NCI-H187 treated with DMSO at 0.1 percent for 48 hours (cell line): ENCODE data around the gene RNU1-3.
"Not testable (repeated sequence)": the region's sequence is repeated elsewhere in the genome, so short reads cannot be mapped to it uniquely, and the experiment has no call there.

Source experiments
- DNase-seq: peaks from one replicate; lab custom pipeline; 2025; lab: John Stamatoyannopoulos, UW

Gene RNU1-3

DNA sequence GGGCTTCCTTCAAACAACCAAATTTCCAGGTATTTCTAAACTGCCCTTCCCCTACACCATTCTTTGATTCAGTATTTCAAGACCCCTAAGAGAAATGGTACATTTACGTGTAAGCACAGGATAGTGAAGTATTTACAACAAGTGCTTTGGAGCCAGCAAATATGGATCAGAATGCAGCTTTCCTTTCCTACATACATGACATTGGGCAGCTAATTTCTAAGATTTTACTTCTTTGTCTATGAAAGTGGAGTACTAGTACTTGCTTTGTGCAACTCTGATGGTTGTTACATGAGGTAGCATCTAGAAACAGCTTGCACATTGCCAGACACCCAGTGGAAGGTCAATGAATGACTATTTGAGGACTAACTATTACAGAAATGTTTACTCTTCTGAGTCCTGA is 15.2 kb downstream of the RNU1-3 start:
- not testable (repeated sequence) for DNase-seq

DNA sequence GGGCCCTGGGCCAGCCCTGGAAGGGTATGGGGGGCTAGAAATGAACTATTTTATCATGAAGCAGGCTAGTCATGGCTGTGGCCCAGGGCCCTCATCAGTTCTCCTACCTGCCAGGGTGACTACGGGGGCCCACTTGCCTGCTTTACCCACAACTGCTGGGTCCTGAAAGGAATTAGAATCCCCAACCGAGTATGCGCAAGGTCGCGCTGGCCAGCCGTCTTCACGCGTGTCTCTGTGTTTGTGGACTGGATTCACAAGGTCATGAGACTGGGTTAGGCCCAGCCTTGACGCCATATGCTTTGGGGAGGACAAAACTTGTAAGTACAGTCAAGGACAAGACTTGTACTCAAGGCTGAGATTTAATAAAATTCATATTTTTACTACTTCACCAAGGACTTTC is 16.8 kb downstream of the RNU1-3 start:
- not testable (repeated sequence) for DNase-seq

DNA sequence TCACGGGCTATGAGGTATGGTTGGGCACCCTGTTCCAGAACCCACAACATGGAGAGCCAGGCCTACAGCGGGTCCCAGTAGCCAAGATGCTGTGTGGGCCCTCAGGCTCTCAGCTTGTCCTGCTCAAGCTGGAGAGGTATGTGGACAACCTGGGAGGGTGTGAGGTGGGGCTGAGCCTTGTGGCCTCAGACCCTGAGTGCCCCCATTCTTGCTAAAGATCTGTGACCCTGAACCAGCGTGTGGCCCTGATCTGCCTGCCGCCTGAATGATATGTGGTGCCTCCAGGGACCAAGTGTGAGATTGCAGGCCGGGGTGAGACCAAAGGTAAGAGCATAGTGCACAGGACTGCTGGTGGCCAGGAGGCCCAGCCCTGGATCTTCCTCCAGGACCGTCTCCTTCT is 17.4 kb downstream of the RNU1-3 start:
- DNase-seq, result not testable (repeated sequence)

DNA sequence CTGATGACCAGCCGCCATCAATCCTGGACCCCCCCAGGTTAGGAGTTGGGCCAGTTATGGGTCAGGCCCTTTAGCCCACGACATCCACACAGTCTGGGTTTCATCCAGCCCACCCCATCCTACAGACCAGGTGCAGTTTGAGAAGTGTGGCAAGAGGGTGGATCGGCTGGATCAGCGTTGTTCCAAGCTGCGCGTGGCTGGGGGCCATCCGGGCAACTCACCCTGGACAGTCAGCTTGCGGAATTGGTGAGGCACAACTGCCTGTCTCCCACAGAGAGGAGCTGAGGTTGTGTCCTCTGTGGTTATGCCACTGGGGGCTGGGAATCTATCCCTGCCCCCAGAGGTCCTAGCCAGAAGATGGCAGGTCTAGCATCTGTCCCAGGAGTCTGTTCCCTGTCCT is 18.0 kb downstream of the RNU1-3 start:
- not testable (repeated sequence) for DNase-seq

DNA sequence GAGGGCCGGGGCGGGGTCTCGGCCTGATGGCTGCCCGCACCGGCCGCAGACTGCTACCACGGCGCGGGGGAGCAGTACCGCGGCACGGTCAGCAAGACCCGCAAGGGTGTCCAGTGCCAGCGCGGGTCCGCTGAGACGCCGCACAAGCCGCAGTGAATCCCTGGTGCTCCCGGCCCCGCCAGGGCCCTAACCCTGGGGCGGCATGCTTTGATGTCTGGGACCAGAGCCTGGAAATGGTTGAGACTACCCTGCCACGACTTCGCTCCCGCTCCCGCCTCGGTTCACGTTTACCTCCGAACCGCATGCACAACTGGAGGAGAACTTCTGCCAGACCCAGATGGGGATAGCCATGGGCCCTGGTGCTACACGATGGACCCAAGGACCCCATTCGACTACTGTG is 18.5 kb downstream of the RNU1-3 start:
- not testable (repeated sequence) for DNase-seq

DNA sequence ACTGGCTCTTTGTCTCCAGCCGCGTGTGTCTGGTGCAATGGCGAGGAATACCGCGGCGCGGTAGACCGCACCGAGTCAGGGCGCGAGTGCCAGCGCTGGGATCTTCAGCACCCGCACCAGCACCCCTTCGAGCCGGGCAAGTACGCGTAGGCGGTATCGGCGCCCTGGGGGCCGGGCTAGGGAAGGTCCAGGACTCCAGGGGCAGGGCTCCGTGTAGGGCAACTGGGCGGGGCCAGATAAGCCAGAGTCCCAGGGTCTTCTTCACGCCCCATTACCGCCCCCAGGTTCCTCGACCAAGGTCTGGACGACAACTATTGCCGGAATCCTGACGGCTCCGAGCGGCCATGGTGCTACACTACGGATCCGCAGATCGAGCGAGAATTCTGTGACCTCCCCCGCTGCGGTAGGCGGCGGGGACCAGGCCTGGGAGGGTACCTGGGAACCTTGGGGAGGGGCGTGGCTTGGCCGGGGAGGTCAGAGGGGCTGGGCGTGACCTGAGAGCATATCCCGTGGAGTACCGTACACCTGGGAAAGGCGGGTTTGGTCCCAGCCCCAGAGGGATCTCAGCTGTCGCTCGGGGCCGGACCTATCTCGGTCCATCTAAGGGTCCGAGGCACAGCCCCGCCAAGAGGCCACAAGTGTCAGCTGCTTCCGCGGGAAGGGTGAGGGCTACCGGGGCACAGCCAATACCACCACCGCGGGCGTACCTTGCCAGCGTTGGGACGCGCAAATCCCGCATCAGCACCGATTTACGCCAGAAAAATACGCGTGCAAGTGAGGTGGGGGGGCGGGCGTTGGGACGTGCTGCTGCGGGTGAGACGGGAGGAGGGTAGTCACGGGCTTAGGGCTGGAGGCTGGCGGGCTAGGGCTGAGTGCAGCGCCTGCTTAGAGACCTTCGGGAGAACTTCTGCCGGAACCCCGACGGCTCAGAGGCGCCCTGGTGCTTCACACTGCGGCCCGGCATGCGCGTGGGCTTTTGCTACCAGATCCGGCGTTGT is 19.3 kb downstream of the RNU1-3 start:
- DNase-seq, result not testable (repeated sequence)

DNA sequence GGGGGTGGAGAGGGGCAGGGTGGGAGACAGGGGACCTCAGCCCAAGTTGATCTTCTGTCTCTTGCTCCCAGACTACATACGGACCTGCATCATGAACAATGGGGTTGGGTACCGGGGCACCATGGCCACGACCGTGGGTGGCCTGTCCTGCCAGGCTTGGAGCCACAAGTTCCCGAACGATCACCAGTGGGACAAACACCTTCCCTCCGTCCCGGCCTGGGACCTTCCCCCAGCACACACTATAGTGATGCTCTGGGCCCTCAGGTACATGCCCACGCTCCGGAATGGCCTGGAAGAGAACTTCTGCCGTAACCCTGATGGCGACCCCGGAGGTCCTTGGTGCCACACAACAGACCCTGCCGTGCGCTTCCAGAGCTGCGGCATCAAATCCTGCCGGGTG is 20.0 kb downstream of the RNU1-3 start:
- not testable (repeated sequence) for DNase-seq

DNA sequence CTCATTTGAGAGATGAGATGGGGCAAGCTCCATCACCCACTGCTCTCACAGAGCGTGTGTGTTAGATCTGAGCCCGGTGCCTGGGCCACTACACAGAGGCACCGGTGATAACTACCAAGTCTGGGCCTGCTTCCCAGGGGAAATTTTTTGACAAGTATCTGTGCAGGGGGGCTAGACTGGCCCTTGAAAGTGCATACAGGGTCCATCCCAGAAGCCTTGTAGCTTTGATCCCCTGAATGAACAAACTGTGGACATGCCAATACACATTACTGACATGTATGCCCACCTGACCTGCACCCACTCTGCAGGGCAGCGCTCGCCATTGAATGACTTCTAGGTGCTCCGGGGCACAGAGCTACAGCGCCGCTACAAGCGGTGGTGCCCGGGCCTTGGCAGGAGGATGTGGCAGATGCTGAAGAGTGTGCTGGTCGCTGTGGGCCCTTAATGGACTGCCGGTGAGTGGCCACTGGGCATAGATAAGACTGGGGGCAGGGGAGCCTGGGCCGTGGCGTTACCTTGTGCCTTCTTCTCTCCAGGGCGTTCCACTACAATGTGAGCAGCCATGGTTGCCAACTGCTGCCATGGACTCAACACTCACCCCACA is 20.6 kb downstream of the RNU1-3 start:
- not testable (repeated sequence) for DNase-seq

DNA sequence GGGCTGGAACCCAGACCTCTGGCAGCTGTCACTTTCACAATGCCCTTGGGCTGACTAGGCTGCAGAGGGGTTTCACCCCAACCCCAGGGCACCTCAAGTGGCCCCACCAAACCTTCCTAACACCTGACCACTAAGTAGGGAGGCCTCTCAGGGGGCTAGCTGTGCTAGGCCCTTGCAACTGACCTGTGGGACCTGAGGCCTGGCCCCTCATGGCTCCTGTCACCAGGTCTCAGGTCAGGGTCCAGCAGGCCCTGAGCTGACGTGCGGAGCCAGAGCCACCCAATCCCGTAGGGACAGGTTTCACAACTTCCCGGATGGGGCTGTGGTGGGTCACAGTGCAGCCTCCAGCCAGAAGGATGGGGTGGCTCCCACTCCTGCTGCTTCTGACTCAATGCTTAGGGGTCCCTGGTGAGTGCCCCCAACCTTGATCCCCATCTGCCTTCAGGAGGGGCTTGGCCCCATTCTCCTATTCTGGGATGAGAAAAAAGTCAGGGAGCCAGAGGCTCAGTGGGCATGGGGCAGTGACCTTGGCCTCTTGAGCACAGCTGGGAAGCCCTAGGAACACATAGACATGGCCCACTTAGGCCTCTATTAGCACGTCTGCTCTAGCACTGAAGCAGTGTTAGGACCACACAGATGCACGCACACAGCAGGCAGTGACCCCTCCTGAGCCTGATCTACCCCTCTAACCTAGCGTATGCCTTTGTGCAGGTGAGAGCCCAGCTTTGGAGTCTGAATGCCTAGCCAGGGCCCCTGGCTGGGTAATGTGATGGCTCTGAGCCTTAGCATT is 21.3 kb downstream of the RNU1-3 start:
- not testable (repeated sequence) for DNase-seq

DNA sequence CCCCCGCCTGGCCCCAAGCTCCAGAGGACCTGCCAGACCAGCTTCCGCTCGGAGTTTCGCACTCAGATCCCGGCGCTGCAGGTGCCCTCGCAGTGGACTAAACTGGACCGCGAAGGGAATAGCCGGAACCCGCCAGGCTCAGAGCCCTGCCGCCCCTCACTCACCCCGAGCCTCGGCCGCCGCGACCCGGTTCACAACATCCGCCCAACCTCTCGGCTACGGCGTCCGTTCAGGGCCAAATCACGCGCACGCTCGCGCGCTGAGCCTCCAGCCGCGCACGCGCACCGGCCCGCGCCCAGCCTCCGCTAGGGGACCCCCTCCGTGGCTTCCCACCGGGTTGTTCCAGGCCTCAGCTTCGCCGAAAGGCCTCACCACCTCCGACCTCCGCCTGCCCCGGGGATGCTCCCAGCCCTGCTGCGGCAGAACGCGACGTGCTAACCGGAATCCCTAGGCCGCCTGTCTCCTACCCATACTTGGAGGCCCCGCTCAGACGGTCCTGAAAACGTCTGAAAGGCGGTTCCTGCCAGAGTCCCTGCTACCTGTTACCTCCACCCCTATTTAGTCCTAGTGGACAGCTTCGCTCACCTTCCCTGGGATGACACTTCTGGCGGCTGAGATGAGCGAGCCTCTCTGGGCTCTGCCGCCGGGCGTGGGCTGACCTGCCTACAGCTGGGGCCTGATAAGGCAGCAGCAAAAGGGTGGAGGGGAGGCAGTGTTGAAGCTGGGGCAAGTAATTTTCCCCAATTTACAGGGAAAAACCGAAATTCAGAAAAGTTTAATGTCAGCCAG is 22.1 kb downstream of the RNU1-3 start:
- DNase-seq, result peak; percentile 27

DNA sequence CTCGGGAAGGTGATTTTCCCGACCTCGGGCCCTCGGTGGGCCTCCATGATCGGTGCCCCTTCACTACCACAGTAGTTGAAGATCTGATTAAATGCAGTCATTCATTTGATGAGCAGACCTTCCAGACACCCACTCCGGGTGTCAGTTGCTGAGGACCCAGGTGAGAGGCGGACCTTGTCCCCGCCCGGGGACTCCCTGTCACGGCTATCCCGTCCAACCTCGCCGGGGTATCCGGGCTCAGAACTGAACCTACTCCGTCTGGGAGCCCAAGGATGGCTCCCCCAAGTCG is 22.6 kb downstream of the RNU1-3 start:
- no peak for DNase-seq

DNA sequence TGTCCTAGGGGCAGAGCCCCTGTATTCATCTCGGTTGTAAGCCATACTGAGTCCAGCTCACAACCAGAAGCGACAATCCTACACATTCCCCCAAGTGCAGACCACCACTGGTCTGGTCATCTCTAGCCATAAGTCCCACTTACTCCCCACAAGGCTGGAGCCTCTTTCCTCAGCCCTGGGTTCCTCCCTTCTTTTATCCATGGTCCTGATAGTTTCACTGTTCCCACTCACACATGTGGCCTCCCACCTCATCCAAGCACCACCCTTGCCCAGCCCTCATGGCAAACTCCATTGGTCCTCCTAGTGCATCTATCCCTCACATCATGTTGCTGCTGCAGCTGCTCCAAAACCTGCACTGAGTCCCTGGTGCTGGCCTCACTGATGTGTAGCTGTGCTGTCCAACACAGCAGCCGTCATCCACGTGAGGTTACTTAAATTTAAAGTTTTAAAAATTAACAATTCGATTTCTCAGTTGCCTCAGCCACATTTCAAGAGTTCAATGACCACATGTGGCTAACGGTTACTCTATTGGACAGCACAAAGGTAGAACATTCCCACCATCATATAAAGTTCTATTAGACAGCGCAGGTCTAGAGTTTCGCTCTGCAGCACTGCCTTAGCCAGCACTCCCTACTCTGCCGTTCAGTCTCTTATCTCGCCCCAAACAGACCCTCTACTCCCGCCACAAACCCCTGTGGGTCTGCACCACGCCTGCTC is 23.1 kb downstream of the RNU1-3 start:
- not testable (repeated sequence) for DNase-seq

DNA sequence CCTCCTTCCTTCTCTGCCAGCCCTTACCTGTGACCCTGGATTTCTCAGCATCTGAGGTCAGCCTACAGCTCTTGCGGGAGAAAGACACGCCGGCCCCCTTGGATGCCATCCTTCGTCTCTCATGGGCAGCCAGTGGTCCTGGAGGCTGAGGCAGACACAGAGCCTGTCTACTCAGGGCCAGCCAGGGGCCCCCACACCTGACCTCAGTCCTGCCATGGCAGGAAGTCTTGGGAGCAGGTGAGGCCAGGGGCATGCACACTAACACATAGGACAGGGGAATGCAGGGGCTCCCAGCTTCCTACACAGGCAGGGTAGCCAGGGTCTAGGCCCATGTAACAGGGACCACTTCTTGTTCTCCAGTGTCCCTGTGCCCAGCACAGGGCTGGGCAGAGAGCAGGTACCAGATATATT is 23.7 kb downstream of the RNU1-3 start:
- DNase-seq, result not testable (repeated sequence)

DNA sequence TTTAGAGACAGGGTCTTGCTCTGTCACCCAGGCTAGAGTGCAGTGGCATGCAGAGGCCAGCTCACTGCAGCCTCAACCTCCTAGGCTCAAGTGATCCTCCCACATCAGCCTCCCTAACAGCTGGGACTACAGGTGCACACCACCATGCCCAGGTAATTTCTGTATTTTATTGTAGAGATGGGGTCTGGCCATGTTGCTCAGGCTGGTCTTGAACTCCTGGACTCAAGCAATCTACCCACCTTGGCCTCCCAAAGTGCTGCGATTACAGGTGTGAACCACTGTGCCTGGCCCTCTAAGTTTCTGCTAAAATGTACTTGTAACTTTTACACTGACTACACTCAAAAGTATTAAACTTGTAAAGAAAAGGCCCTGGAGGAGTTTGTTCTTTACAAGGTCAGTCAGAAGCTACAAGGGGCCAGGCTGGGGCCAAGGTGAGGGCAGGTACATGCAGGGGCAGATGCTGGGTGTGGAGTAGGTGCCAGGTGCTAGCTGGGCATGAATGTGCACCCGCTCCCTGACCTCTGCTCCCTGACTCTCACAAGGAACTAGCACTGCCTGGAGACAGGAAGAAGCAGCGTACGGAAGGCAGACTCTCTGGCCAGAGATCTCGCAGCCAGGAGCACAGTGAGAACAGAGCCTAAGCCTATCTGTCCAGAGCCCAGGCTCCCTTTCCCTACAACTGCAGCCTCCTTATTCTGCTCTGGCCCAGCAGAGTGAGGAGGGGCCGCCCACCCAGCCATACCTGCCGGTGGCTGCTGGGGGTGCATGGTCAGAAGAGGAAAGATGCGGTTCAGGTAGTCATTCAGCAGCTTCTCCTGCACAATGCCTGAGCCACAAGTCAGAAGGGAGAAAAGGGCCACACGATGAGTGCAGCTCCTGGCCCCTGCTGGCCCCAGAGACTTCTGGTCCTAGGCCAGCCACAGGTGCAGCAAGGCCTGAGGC is 24.5 kb downstream of the RNU1-3 start:
- DNase-seq, result not testable (repeated sequence)

DNA sequence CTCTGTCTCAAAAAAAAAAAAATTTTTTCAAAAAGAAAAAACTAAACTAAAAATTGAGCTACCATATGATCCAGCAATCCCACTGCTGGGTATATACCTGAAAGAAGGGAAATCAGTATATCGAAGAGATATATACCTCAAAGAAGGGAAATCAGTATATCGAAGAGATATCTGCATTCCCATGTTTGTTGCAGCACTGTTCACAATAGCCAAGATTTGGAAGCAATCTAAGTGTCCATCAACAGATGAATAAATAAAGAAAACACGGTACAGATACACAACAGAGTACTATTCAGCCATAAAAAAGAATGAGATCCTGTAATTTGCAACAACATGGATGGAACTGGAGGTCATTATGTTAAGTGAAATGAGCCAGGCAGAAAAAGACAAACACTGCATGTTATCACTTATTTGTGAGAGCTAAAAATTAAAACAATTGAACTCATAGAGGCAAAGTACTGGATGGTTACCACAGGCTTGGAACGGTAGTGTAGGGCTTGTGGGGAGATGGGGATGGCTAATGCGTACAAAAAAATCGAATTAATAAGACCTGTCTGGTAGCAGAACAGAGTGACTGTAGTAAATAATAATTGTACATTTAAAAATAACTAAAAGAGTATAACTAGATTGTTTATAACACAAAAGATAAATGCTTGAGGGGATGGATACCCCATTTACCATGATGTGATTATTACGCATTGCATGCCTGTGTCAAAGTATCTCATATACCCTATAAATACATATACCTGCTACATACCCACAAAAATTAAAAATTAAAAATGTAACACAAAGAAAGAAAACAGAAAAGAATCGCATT is 25.4 kb downstream of the RNU1-3 start:
- not testable (repeated sequence) for DNase-seq

DNA sequence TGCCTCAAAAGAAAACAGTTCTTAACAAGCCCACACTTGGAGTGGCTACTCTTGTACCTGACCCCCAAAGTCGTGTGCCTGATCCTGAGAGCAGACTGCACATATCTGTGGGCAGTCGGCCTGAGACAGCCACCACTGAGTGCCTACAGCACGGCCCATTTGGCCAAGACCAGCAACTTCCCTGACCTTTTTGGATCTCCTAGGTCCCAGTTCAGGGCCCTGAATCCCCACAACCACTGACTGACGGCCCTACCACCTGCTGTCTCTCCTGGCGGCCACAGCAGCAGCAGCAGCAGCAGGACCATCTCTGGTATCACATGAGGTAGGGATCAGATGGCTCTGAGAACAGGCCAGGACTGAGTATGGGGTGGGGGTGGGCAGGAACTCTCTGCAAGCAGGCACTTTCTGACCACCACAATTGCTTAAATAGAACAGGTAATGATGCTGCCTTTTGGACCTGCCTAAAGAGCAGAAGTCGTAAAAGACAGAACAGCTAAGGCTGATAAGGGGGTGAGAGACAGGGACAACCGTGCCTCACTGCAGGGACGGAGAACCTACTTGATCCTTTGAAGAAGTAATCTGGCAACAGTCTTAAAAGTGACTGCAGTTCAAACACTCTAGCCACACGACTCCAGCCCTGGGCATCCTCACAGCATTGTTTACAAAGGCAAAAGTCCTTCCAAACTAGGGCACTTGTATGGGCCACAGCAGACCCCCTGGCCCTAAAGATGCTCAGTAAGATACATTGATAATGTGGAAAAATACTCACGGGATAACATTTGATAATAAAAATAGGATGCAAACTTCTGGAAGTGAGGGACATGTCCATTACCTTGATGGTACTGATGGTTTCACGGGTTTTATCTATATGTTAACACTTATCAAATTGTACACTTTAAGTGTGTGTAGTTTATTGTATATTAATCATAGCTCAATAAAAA is 27.4 kb downstream of the RNU1-3 start:
- DNase-seq, result not testable (repeated sequence)

DNA sequence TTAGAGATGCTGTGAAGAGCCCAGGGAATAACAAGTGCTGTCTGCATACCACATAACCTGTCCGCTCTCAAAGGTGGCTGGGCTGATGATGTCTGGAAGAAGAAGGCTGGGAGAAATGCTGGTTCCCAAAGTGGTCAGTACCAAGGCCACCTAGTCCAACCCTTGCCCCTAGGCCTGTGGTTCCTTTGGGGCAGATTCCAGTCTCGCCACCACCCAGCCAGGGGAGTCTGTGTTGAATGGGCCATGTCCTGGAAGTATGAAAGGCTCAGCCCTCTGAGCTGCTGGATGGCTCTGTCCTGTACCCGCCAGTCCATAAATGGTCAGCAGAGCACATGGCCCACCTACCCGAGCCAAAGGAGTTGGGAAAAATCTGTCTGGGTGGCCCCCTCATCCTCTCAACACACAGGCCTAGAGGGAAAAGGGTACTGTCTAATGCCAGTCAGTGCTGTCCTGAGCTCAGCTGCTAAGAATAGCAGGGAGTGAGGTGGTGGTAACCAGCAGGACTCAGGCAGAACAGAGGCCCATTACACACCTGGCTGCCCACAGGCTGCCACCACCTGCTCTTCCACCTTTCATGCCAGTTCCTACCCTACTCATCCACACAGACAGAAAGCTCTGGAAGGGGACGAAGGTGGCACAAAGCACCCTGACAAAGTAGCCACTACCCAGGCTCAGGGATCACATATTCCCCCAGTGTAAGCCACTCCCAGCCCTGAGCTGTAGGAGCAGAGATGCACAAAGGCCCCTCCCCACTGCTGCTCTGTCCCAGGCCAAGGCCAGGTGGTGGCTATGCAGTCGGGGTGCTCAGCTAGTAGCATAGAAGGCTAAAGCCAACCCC is 28.6 kb downstream of the RNU1-3 start:
- DNase-seq, result not testable (repeated sequence)
